ENCODE results near the gene ARMC8. TPM values are rescaled to one million over a fixed set of nuclear protein-coding genes. Genes with fewer than 3 reads are reported as not detected.

Gene ARMC8
- total RNA-seq, 6 experiments from 2014 or later = 29.0 to 37.9 (median 35.0) TPM

DNA sequence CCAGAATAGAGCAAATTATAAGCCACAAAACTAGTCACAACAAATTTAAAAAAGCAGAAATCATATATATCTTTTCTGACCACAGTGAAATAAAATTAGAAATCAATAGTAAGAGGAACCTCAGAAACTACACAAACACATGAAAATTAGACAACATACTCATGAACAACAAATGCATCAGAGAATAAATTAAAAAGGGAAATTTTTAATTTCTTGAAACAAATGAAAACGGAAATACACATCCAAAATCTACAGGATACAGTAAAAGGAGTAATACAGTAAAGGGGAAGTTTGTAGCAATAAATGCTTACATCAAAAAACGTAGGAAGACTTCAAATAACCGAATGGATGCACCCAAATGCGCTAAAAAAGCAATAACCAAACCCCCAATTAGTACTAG is 123.4 kb downstream of the ARMC8 start:
- H3K4me1 Mint-ChIP-seq (ENCODE audit: low read depth) = peaks cover 12% of the 10 kb centered on the region
- peaks cover 37% of the 10 kb centered on the region for H3K9me3 Mint-ChIP-seq
- H3K27me3 Mint-ChIP-seq (ENCODE audit: insufficient read depth) = peaks cover 16% of the 10 kb centered on the region
- TF ChIP-seq, protein P1, sequence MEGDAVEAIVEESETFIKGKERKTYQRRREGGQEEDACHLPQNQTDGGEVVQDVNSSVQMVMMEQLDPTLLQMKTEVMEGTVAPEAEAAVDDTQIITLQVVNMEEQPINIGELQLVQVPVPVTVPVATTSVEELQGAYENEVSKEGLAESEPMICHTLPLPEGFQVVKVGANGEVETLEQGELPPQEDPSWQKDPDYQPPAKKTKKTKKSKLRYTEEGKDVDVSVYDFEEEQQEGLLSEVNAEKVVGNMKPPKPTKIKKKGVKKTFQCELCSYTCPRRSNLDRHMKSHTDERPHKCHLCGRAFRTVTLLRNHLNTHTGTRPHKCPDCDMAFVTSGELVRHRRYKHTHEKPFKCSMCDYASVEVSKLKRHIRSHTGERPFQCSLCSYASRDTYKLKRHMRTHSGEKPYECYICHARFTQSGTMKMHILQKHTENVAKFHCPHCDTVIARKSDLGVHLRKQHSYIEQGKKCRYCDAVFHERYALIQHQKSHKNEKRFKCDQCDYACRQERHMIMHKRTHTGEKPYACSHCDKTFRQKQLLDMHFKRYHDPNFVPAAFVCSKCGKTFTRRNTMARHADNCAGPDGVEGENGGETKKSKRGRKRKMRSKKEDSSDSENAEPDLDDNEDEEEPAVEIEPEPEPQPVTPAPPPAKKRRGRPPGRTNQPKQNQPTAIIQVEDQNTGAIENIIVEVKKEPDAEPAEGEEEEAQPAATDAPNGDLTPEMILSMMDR (IDR thresholded peaks at IDR 0.05) = no peak
- H3K4me3 Mint-ChIP-seq = no peak overlapping the region
- DNase-seq = no peak
- no peak overlapping the region for H3K27ac Mint-ChIP-seq
- H3K36me3 Mint-ChIP-seq (ENCODE audit: low read depth) = peaks cover 11% of the 10 kb centered on the region

DNA sequence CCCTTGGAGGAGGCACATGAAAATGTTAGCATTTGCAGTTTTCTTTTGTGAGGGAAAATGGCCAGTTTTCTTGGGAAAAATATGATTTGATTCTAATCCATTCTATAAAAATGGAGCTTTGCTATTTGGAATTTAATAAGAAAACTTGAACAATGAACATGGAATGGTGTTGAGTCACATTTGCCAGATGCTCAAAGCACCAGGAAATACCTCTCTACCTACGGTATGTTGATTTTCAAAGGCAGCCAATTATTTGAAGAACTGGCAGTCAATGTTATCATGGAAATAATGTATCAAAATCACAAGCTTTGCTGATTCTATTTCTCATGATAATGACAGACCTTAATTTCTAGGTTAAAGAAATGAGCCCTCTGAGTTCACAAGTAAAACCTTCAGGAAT is 127.7 kb downstream of the ARMC8 start:
- H3K36me3 Mint-ChIP-seq (ENCODE audit: low read depth) = no peaks in the 10 kb centered on the region; the same call in 1 of the 2 replicates
- no peak overlapping the region for H3K4me3 Mint-ChIP-seq
- TF ChIP-seq, protein P1 (IDR thresholded peaks at IDR 0.05) = no peak
- no peak for DNase-seq
- H3K9me3 Mint-ChIP-seq = peaks cover 15% of the 10 kb centered on the region
- peaks cover 18% of the 10 kb centered on the region for H3K27me3 Mint-ChIP-seq (ENCODE audit: insufficient read depth)
- no peak overlapping the region for H3K27ac Mint-ChIP-seq
- H3K4me1 Mint-ChIP-seq (ENCODE audit: low read depth) = peaks cover 12% of the 10 kb centered on the region

DNA sequence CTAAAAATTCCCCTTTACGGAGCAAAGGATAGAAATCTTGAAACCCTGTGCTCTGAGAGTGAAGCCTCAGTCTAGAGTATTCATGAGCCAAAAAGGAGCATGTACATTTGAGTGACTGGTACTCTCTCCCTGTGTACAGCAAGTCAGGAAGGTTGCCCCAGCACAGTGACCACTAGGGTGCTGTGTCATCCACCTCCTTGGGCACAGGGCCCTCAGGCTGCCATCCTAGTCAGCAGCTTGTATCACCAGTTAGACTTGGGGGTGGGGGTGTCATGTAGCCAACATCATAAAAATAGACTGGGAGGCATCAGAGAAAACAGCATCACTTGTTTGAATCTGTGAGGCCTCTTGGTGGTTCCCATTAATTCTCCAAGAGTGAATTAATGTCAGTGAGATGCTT is 130.6 kb downstream of the ARMC8 start:
- TF ChIP-seq, protein P1 (IDR thresholded peaks at IDR 0.05) = no peak
- Mint-ChIP-seq H3K4me1 (ENCODE audit: low read depth) (peaks cover 12% of the 10 kb centered on the region), H3K27me3 (ENCODE audit: insufficient read depth) (peaks cover 16% of the 10 kb centered on the region), H3K4me3 (no peak overlapping the region), H3K27ac (no peak overlapping the region), H3K36me3 (ENCODE audit: low read depth) (no peaks in the 10 kb centered on the region), H3K9me3 (no peaks in the 10 kb centered on the region)
- no peak for DNase-seq

DNA sequence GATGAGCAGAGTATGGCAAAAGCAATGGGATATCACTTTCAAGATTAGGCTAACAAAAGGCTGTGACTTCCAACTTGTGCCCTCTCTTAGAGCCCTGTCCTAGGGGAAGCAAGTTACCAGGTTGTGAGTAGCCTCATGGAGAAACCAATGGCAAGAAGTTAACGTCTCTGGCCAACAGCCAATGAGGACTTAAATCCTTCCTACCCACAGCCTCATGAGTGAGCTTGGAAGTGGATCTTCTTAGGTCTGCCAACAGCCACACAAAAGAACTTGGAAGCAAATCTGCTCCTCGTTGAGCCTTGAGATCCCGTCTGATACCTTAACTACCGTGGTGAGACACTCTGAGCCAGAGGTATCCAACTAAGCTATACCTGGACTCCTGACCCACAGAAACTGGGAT is 136.9 kb downstream of the ARMC8 start:
- no peak for DNase-seq
- Mint-ChIP-seq H3K9me3 (no peaks in the 10 kb centered on the region), H3K27ac (no peak overlapping the region), H3K4me1 (ENCODE audit: low read depth) (peaks cover 23% of the 10 kb centered on the region), H3K4me3 (no peak overlapping the region), H3K27me3 (ENCODE audit: insufficient read depth) (peaks cover 24% of the 10 kb centered on the region), H3K36me3 (ENCODE audit: low read depth) (no peaks in the 10 kb centered on the region)
- TF ChIP-seq, protein P1 (IDR thresholded peaks at IDR 0.05) = no peak

DNA sequence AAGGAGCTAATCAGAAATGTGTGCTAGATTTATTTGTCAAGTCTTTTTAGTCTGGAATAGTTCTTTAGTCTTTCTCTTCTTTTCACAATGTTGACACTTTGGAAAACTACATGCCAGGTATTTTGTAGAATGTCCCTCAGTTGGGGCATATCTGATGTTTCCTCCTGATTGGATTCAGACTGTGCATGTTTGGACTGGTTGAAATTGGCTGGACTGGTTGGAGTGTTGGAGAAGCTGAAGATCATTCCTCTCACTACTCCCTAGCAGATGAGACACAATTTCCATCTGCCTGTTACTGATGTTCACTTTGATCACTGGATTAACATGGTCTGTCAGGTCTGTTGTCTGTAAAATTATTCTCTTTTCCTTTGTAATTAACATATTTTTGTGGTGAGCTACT is 138.9 kb downstream of the ARMC8 start:
- Mint-ChIP-seq H3K4me1 (ENCODE audit: low read depth) (peaks cover 33% of the 10 kb centered on the region), H3K27me3 (ENCODE audit: insufficient read depth) (peaks cover 18% of the 10 kb centered on the region), H3K36me3 (ENCODE audit: low read depth) (no peaks in the 10 kb centered on the region), H3K4me3 (no peak overlapping the region), H3K9me3 (no peaks in the 10 kb centered on the region), H3K27ac (no peak overlapping the region)
- TF ChIP-seq, protein P1 (IDR thresholded peaks at IDR 0.05) = no peak
- no peak for DNase-seq

All from HFFc6 (cell line).